Activated CD4-positive, alpha-beta memory T cell treated with anti-CD3 and anti-CD28 coated beads for 36 hours (primary cell): Measurements from ENCODE around the gene CLDN5. TPM values are rescaled to one million over a fixed set of nuclear protein-coding genes. Genes with fewer than 3 reads are reported as not detected.
A peak's percentile ranks its signal among the peaks of the same experiment; 100 is the strongest.

Experiments used
- CTCF ChIA-PET: fragments of 350-600 bp; sonication (Branson Sonifier 250); formaldehyde crosslinking; loops from one replicate; lab custom pipeline; 2021; ENCODE audit warnings: antibody characterized with exemption, inconsistent platforms; lab: Charles Lee
- POLR2A ChIA-PET: fragments of 350-600 bp; sonication (Branson Sonifier 250); formaldehyde crosslinking; loops from one replicate; lab custom pipeline; 2021; ENCODE audit warnings: antibody characterized with exemption; lab: Charles Lee
- DNase-seq: peaks from one replicate; pipeline ENCODE4 v3.0.0-alpha.2; 2020
- H3K27ac Mint-ChIP-seq: one replicate; pipeline ENCODE4 v1.8.0; 2021; ENCODE audit warnings: mixed read lengths
- H3K27me3 Mint-ChIP-seq: one replicate; pipeline ENCODE4 v1.8.0; 2021; ENCODE audit warnings: mixed read lengths
- H3K36me3 Mint-ChIP-seq: one replicate; pipeline ENCODE4 v1.8.0; 2021; ENCODE audit warnings: mixed read lengths
- H3K4me1 Mint-ChIP-seq: one replicate; pipeline ENCODE4 v1.8.0; 2021; ENCODE audit warnings: low read depth, mixed read lengths
- H3K4me3 Mint-ChIP-seq: one replicate; pipeline ENCODE4 v1.8.0; 2021; ENCODE audit warnings: mild to moderate bottlenecking, mixed read lengths
- H3K9me3 Mint-ChIP-seq: one replicate; pipeline ENCODE4 v1.8.0; 2021; ENCODE audit warnings: mixed read lengths
- intact Hi-C: fragments of 100-400 bp; cut with micrococcal nuclease; formaldehyde crosslinking; loops from one replicate; pipeline ENCODE4 v1.15.1; 2023
- total RNA-seq, 2 experiments: library from RNA; stranded (reverse); gene quantifications; one replicate each; pipeline ENCODE4 v1.2.3, GENCODE V29; 2021

Gene CLDN5
- total RNA-seq, 2 experiments from 2014 or later = 0.17 to 0.31 TPM

GRCh38 chr22:19497245-19497644 lies 27.0 kb downstream of the CLDN5 start:
- H3K9me3 Mint-ChIP-seq = no peaks in the 10 kb centered on the region
- intact Hi-C loops = no loop called here
- ChIA-PET CTCF (no interaction called here), POLR2A (no interaction called here)
- no peak overlapping the region for H3K4me3 Mint-ChIP-seq
- DNase-seq = no peak
- peaks cover 49% of the 10 kb centered on the region for H3K36me3 Mint-ChIP-seq
- H3K27ac Mint-ChIP-seq = no peak overlapping the region
- H3K27me3 Mint-ChIP-seq = no peaks in the 10 kb centered on the region
- peaks cover 13% of the 10 kb centered on the region for H3K4me1 Mint-ChIP-seq

- Mint-ChIP-seq H3K27me3 (no peaks in the 10 kb centered on the region), H3K9me3 (no peaks in the 10 kb centered on the region), H3K4me3 (no peak overlapping the region), H3K4me1 (peaks cover 22% of the 10 kb centered on the region), H3K27ac (no peak overlapping the region), H3K36me3 (peaks cover 52% of the 10 kb centered on the region)
- CTCF ChIA-PET = interaction anchor here (0.6 to 0.7 kb wide), 2 partner anchors 135 to 186 kb away, joined by 3 to 4 read pairs; no protein-coding TSS in a partner anchor
- intact Hi-C loops = no loop called here
- POLR2A ChIA-PET = no interaction called here
- no peak for DNase-seq
Observed at GRCh38 chr22:19496324-19496630, 27.9 kb downstream of the CLDN5 start.

- H3K36me3 Mint-ChIP-seq = peaks cover 53% of the 10 kb centered on the region
Observed at GRCh38 chr22:19495562-19496323, 28.5 kb downstream of the CLDN5 start.

DNA sequence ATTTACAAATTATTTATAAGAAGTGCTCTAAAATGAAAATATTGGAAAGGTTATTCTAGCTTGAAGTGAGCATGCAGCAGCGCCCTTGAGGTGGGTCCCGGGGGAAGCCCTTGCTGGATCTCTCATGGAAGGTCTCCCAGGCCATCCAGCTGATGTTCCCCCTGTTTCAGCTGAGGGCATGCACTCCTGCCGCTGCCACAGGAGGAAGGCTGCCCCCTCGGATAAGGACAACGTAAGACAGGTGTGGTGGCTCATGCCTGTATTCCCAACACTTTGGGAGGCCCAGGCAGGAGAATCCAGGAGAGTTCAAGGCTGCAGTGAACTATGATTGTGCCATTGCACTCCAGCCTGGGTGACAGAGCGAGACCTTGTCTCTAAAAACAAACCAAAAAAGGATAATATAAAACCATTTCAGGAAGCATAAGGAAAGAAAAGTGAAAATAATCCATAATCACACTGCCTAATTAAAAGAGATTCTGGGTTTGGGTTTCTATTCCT lies 29.5 kb downstream of the CLDN5 start:
- ChIA-PET POLR2A (no interaction called here), CTCF (interaction anchor here (1.1 to 2.6 kb wide), 2 partner anchors 135 to 137 kb away, joined by 5 to 6 read pairs; no protein-coding TSS in a partner anchor)
- intact Hi-C loops = no loop called here

More at GRCh38 chr22:19495562-19496323, 28.5 kb downstream of the CLDN5 start:
- H3K27me3 Mint-ChIP-seq = no peaks in the 10 kb centered on the region
- H3K27ac Mint-ChIP-seq = no peak overlapping the region
- H3K4me1 Mint-ChIP-seq = peaks cover 22% of the 10 kb centered on the region
- H3K4me3 Mint-ChIP-seq = no peak overlapping the region
- POLR2A ChIA-PET = no interaction called here
- CTCF ChIA-PET = interaction anchor here (0.7 kb wide), 1 partner anchor 136 kb away, joined by 3 read pairs; no protein-coding TSS in a partner anchor
- no peaks in the 10 kb centered on the region for H3K9me3 Mint-ChIP-seq
- DNase-seq = no peak
- intact Hi-C loops = no loop called here

DNA sequence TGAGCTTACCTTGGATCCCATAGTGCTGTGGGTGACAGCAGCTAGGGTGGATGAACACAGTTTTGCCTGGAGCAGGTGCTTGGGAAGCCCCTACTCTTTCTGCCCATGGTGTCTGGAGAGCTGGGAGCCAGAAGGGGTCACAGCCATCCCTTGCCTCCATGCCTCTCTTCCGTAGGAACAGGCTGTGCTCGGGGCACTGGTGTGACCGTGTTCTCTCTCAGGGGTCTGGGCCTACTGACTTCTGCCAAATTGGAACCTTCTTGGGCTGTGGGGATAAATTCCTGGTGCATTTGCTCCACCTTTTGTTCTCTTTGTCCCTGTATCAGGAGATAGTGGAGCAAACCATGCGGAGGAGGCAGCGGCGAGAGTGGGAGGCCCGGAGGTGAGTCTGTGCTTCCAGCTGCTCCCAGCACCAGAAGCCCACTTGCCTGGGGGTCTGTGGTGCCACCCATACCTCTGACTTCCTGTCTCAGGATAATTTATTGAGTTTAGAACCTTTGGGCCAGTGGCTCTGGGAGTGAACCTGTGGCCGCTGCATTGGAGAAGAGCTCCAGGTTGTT lies 30.1 kb downstream of the CLDN5 start:
- CTCF ChIA-PET = interaction anchor here (1.1 to 2.6 kb wide), 2 partner anchors 136 to 138 kb away, joined by 5 to 6 read pairs; no protein-coding TSS in a partner anchor
- peaks cover 53% of the 10 kb centered on the region for H3K36me3 Mint-ChIP-seq
- no peak overlapping the region for H3K27ac Mint-ChIP-seq
- H3K4me3 Mint-ChIP-seq = no peak overlapping the region
- DNase-seq = no peak
- peaks cover 31% of the 10 kb centered on the region for H3K4me1 Mint-ChIP-seq
- POLR2A ChIA-PET = no interaction called here
- no peaks in the 10 kb centered on the region for H3K27me3 Mint-ChIP-seq
- intact Hi-C loops = no loop called here
- no peaks in the 10 kb centered on the region for H3K9me3 Mint-ChIP-seq

More for the DNA sequence above, 29.5 kb downstream of the CLDN5 start:
- Mint-ChIP-seq H3K4me3 (no peak overlapping the region), H3K27me3 (no peaks in the 10 kb centered on the region), H3K9me3 (no peaks in the 10 kb centered on the region), H3K36me3 (peaks cover 56% of the 10 kb centered on the region), H3K27ac (no peak overlapping the region), H3K4me1 (peaks cover 29% of the 10 kb centered on the region)
- DNase-seq = no peak

- peak overlapping the region; percentile 77 for H3K27ac Mint-ChIP-seq
- intact Hi-C loops = no loop called here
- H3K9me3 Mint-ChIP-seq = no peaks in the 10 kb centered on the region
- H3K27me3 Mint-ChIP-seq = no peaks in the 10 kb centered on the region
- ChIA-PET POLR2A (interaction anchor here (1.0 kb wide), 1 partner anchor 10 kb away, joined by 3 read pairs; no protein-coding TSS in a partner anchor), CTCF (interaction anchor here (2.6 kb wide), 1 partner anchor 137 kb away, joined by 6 read pairs; no protein-coding TSS in a partner anchor)
- peaks cover 34% of the 10 kb centered on the region for H3K4me1 Mint-ChIP-seq
- peak; percentile 17 for DNase-seq
- peak overlapping the region; percentile 2 for H3K4me3 Mint-ChIP-seq
- H3K36me3 Mint-ChIP-seq = peaks cover 62% of the 10 kb centered on the region
Observed at GRCh38 chr22:19492504-19493174, 31.6 kb downstream of the CLDN5 start.

GRCh38 chr22:19490628-19491230 lies 33.5 kb downstream of the CLDN5 start:
- DNase-seq = no peak
- Mint-ChIP-seq H3K4me3 (no peak overlapping the region), H3K27me3 (no peaks in the 10 kb centered on the region), H3K36me3 (peaks cover 56% of the 10 kb centered on the region), H3K9me3 (no peaks in the 10 kb centered on the region), H3K4me1 (peaks cover 30% of the 10 kb centered on the region), H3K27ac (no peak overlapping the region)
- ChIA-PET POLR2A (interaction anchor here (0.6 kb wide), 1 partner anchor 18 kb away, joined by 3 read pairs; no protein-coding TSS in a partner anchor), CTCF (interaction anchor here (0.6 to 2.1 kb wide), 2 partner anchors 10 to 139 kb away, joined by 3 to 5 read pairs; no protein-coding TSS in a partner anchor)
- intact Hi-C loops = no loop called here

DNA sequence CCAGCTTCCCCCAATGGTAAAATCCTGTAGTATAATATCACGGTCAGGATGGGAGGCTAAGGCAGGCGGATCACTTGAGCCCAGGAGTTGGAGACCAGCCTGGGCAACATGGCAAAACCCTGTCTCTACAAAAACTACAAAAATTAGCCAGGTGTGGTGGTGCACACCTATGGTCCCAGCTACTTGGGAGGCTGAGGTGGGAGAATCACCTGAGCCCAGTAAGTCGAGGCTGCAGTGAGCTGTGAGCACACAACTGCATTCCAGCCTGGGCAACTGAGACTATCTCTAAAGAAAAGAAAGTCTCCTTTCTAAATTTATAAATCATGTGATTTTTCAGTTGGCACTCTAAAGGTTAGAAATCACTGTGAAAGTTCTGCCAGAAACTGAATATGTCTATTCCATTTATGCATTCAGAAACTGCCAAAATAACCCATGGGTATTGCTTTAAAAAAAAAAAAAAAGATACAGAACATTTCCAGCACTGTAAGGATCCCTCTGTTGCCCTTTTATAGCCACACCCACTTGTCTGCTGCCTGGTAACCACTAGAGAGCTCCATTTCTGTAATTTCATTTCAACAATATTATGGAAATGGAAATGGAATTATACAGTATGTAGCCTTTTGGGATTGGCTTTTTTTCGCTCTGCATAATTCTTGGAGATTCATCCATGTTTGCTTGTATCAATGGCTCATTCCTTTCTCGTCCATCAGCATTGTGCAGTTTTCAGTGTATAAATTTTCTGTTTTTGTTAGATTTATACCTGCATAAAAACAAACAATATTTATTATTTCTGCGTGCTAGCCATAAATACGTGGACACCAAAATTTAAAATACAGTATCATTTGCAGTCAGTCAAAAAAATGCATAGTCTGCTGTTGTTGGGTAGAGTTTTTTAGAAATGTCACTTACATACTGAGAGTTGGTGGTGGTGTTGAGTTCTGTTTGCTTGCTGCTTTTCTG lies 35.0 kb downstream of the CLDN5 start:
- no peak for DNase-seq
- Mint-ChIP-seq H3K27me3 (no peaks in the 10 kb centered on the region), H3K9me3 (no peaks in the 10 kb centered on the region), H3K4me1 (peaks cover 34% of the 10 kb centered on the region), H3K36me3 (peaks cover 59% of the 10 kb centered on the region), H3K27ac (no peak overlapping the region), H3K4me3 (no peak overlapping the region)
- intact Hi-C loops = no loop called here
- ChIA-PET POLR2A (interaction anchor here (2.0 kb wide), 1 partner anchor 9 kb away, joined by 5 read pairs; the partner anchor contains the start of genes CDC45 and UFD1), CTCF (interaction anchor here (0.6 to 2.1 kb wide), 3 partner anchors 9 to 181 kb away, joined by 3 to 5 read pairs (median 5); no protein-coding TSS in a partner anchor)

DNA sequence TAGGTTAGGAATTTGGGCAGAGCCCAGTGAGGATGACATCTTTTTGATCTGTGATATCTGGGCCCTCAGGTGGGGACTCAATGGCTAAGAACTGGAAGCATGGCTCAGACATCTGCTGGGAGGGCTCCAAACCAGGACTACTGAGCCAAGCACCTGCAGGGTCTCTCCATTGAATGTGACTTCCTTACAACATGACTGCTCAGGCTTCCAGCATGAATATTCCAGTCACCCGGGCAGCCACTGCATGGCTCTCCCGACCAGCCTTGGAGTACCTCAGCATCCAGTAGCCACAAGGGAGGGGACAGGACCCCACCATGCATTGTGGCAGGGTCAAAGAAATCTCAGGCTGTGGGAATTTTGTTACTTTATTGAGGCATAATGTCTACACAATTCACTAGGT lies 35.9 kb downstream of the CLDN5 start:
- ChIA-PET POLR2A (interaction anchor here (2.0 kb wide), 1 partner anchor 9 kb away, joined by 5 read pairs; the partner anchor contains the start of genes CDC45 and UFD1), CTCF (interaction anchor here (2.1 kb wide), 1 partner anchor 142 kb away, joined by 5 read pairs; no protein-coding TSS in a partner anchor)
- H3K4me1 Mint-ChIP-seq = peaks cover 42% of the 10 kb centered on the region
- H3K4me3 Mint-ChIP-seq = no peak overlapping the region
- intact Hi-C loops = no loop called here
- peaks cover 60% of the 10 kb centered on the region for H3K36me3 Mint-ChIP-seq
- DNase-seq = no peak
- no peak overlapping the region for H3K27ac Mint-ChIP-seq
- no peaks in the 10 kb centered on the region for H3K27me3 Mint-ChIP-seq
- H3K9me3 Mint-ChIP-seq = no peaks in the 10 kb centered on the region

- ChIA-PET CTCF (interaction anchor here (1.0 kb wide), 1 partner anchor 146 kb away, joined by 3 read pairs; no protein-coding TSS in a partner anchor), POLR2A (no interaction called here)
- Mint-ChIP-seq H3K27ac (peak overlapping the region; percentile 80), H3K9me3 (no peaks in the 10 kb centered on the region), H3K4me3 (peak overlapping the region; percentile 12), H3K27me3 (no peaks in the 10 kb centered on the region), H3K4me1 (peaks cover 27% of the 10 kb centered on the region), H3K36me3 (peaks cover 54% of the 10 kb centered on the region)
- no peak for DNase-seq
- intact Hi-C loops = no loop called here
Observed at GRCh38 chr22:19483481-19484244, 40.5 kb downstream of the CLDN5 start.
